GM12878 (cell line): ENCODE results near the gene KLHL20. TPM values are rescaled to one million over a fixed set of nuclear protein-coding genes. Genes with fewer than 3 reads are reported as not detected.

ENCODE experiments used
- ATAC-seq: fragments of 200-7000 bp; cut with Tn5 transposase; 3 replicates; pipeline ENCODE4 v1.9.1; 2020; ENCODE audit warnings: mild to moderate bottlenecking, moderate library complexity
- BruUV-seq: library from RNA; stranded (reverse); fragments of 400-500 nt; replicated peaks from 2 replicates; lab custom pipeline; 2021; lab: Mats Ljungman, UMichigan
- CTCF ChIA-PET: fragments of 300-600 bp; sonication (Branson Sonifier 250); formaldehyde crosslinking; extraction: SDS; loops from one replicate; lab custom pipeline; 2021; ENCODE audit warnings: inconsistent platforms; lab: Yijun Ruan, JAX
- POLR2A ChIA-PET: fragments of 350-600 bp; formaldehyde crosslinking; extraction: SDS; loops from one replicate; lab custom pipeline; 2021; ENCODE audit warnings: inconsistent platforms; lab: Charles Lee
- RAD21 ChIA-PET: fragments of 300-600 bp; sonication (Branson Sonifier 250); formaldehyde crosslinking; loops from one replicate; lab custom pipeline; 2023; ENCODE audit warnings: antibody characterized with exemption; ENCODE audit not compliant: unreplicated experiment; lab: Charles Lee
- SMC1A ChIA-PET: fragments of 300-600 bp; sonication (Branson Sonifier 250); formaldehyde crosslinking; loops from one replicate; lab custom pipeline; 2023; ENCODE audit not compliant: unreplicated experiment, uncharacterized antibody; lab: Charles Lee
- DNase-seq: peaks from one replicate; pipeline ENCODE4 v3.0.0-alpha.2; 2011; ENCODE audit warnings: low read depth, low spot score
- FAIRE-seq: peaks from 3 replicates; lab custom pipeline; 2011; peaks lifted over from hg19 to GRCh38; lab: Jason Lieb, UNC
- H2AFZ ChIP-seq: 2 replicates; pipeline ENCODE4 v1.6.0; 2011; ENCODE audit warnings: low read depth, low read length, control low read depth; ENCODE audit not compliant: control insufficient read depth
- H3K27ac ChIP-seq: 2 replicates; pipeline ENCODE4 v1.5.1; 2011; ENCODE audit warnings: control low read depth; ENCODE audit not compliant: control insufficient read depth, insufficient read depth
- H3K27me3 ChIP-seq, 2 experiments: replicated peaks in 1 of 2; 2 replicates each; pipeline versions ENCODE4 v1.6.0 to v1.6.1; 2011; ENCODE audit warnings: low read length in 1 of 2; ENCODE audit not compliant: control insufficient read depth in 2 of 2, insufficient read depth in 2 of 2
- H3K36me3 ChIP-seq, 2 experiments: 2 replicates each; pipeline ENCODE4 v1.5.1; 2011; ENCODE audit warnings: low read length in 1 of 2; ENCODE audit not compliant: control insufficient read depth in 2 of 2, insufficient read depth in 2 of 2
- H3K4me1 ChIP-seq: 2 replicates; pipeline ENCODE4 v1.6.1; 2011; ENCODE audit warnings: mild to moderate bottlenecking, low read length, moderate library complexity, mixed read lengths; ENCODE audit not compliant: control insufficient read depth, insufficient read depth
- H3K4me2 ChIP-seq: 2 replicates; pipeline ENCODE4 v1.6.0; 2011; ENCODE audit warnings: control low read depth; ENCODE audit not compliant: control insufficient read depth, insufficient read depth
- H3K4me3 ChIP-seq: fragments of 200-600 bp; sonication (generic); 2 replicates; pipeline ENCODE4 v1.5.1; 2016
- H3K79me2 ChIP-seq: 2 replicates; pipeline ENCODE4 v1.6.0; 2011; ENCODE audit warnings: low read length; ENCODE audit not compliant: control insufficient read depth, insufficient read depth
- H3K9ac ChIP-seq: 2 replicates; pipeline ENCODE4 v1.8.0; 2011; ENCODE audit warnings: low read length, control low read depth, mixed read lengths; ENCODE audit not compliant: control insufficient read depth, insufficient read depth
- H3K9me3 ChIP-seq: replicated peaks from 3 replicates; pipeline ENCODE4 v1.5.1; 2011; ENCODE audit warnings: mild to moderate bottlenecking, low read length; ENCODE audit not compliant: control insufficient read depth, insufficient read depth
- H4K20me1 ChIP-seq: 2 replicates; pipeline ENCODE4 v1.6.0; 2011; ENCODE audit not compliant: control insufficient read depth, insufficient read depth
- CHD2 ChIP-seq: IDR thresholded peaks from 2 replicates; pipeline ENCODE4 v1.6.1; 2011; ENCODE audit warnings: low read depth, low read length, improper control_type of control experiment, borderline replicate concordance
- CTCF ChIP-seq, 3 experiments: IDR thresholded peaks in 2 of 3; conservative IDR thresholded peaks in 1 of 3; 2 replicates each; pipeline ENCODE4 v1.5.1; 2011; ENCODE audit warnings: low read depth in 3 of 3, low read length in 3 of 3, mild to moderate bottlenecking in 3 of 3, control low read depth in 2 of 3, moderate library complexity in 2 of 3, inconsistent platforms in 1 of 3, mixed read lengths in 1 of 3; ENCODE audit not compliant: control insufficient read depth in 2 of 3, insufficient read depth in 1 of 3; ENCODE audit errors: extremely low read depth in 1 of 3
- ETV6 ChIP-seq, 2 experiments: fragments of 450-650 bp in 1 of 2; IDR thresholded peaks in 1 of 2; conservative IDR thresholded peaks in 1 of 2; 2 replicates each; pipeline ENCODE4 v1.6.1; 2014; ENCODE audit warnings: antibody characterized with exemption in 1 of 2, borderline replicate concordance in 1 of 2, low read depth in 1 of 2, mild to moderate bottlenecking in 1 of 2, moderate library complexity in 1 of 2
- FOXK2 ChIP-seq: fragments of 450-650 bp; IDR thresholded peaks from 2 replicates; pipeline ENCODE4 v1.6.1; 2017; ENCODE audit warnings: mild to moderate bottlenecking, moderate library complexity
- FOXM1 ChIP-seq: IDR thresholded peaks from 2 replicates; pipeline ENCODE4 v1.6.1; 2012; ENCODE audit warnings: low read depth, mild to moderate bottlenecking, inconsistent platforms, low read length, moderate library complexity
- LARP7 ChIP-seq: fragments of 450-650 bp; IDR thresholded peaks from 2 replicates; pipeline ENCODE4 v1.6.1; 2017; ENCODE audit warnings: mild to moderate bottlenecking
- MEF2A ChIP-seq: IDR thresholded peaks from 2 replicates; pipeline ENCODE4 v1.6.1; 2011; ENCODE audit warnings: low read depth, mild to moderate bottlenecking, low read length, moderate library complexity; ENCODE audit not compliant: insufficient read depth
- NFIC ChIP-seq: IDR thresholded peaks from 2 replicates; pipeline ENCODE4 v1.6.1; 2012; ENCODE audit warnings: low read depth, mild to moderate bottlenecking, inconsistent platforms, low read length, moderate library complexity
- NFXL1 ChIP-seq: fragments of 450-650 bp; IDR thresholded peaks from 2 replicates; pipeline ENCODE4 v1.6.1; 2017; ENCODE audit warnings: antibody characterized with exemption, mild to moderate bottlenecking, borderline replicate concordance
- NKRF ChIP-seq: fragments of 450-650 bp; conservative IDR thresholded peaks from 2 replicates; pipeline ENCODE4 v1.6.1; 2017; ENCODE audit warnings: mild to moderate bottlenecking, moderate library complexity
- STAT3 ChIP-seq: IDR thresholded peaks from 2 replicates; pipeline ENCODE4 v1.6.1; 2011; ENCODE audit warnings: low read depth, low read length, improper control_type of control experiment
- TARDBP ChIP-seq: IDR thresholded peaks from 2 replicates; pipeline ENCODE4 v1.6.1; 2016; ENCODE audit warnings: borderline replicate concordance
- TBL1XR1 ChIP-seq: IDR thresholded peaks from 2 replicates; pipeline ENCODE4 v1.6.1; 2012; ENCODE audit warnings: low read depth, low read length, improper control_type of control experiment
- USF1 ChIP-seq: IDR thresholded peaks from 2 replicates; pipeline ENCODE4 v1.6.1; 2011; ENCODE audit warnings: borderline replicate concordance, low read depth, mild to moderate bottlenecking, moderate library complexity, mixed read lengths, low read length; ENCODE audit not compliant: insufficient read depth; ENCODE audit errors: extremely low read length
- ZNF274 ChIP-seq: IDR thresholded peaks from one replicate; pipeline ENCODE4 v1.8.0; 2011; ENCODE audit not compliant: insufficient read length, insufficient read depth
- WGBS: methylation state at CpG from one replicate; pipeline ENCODE4 v1.1.6; 2016; ENCODE audit warnings: low lambda C conversion rate; ENCODE audit not compliant: insufficient replicate concordance, insufficient coverage; ENCODE audit errors: missing lambda C conversion rate; 5-methylcytosine and 5-hydroxymethylcytosine counted together
- in situ Hi-C: fragments of 300-500 bp; cut with MboI; formaldehyde crosslinking; loops from 9 replicates; pipeline ENCODE4 v1.14.3; 2018; ENCODE audit warnings: mixed read lengths
- intact Hi-C: fragments of 100-400 bp; cut with micrococcal nuclease; formaldehyde crosslinking; loops from one replicate; pipeline ENCODE4 v1.14.2; 2022; ENCODE audit not compliant: unreplicated experiment
- polyA plus RNA-seq, 11 experiments: library from polyadenylated mRNA; depleted of rRNA in 4 of 11; unstranded in 6 of 11; stranded (reverse) in 5 of 11; fragments of >200 nt; fragmentation: Nextera tagmentation in 4 of 11; fragmentation: Illumina TruSeq in 1 of 11; extraction: Ambion mirVana in 4 of 11; extraction: Trizol in 1 of 11; gene quantifications; 1 replicate in 1 of 11; 2 replicates in 10 of 11; pipeline versions ENCODE4 v1.2.1 to v1.2.3, GENCODE V29; 2011 to 2016; ENCODE audit warnings: inconsistent platforms in 2 of 11, missing spikeins in 2 of 11, low read depth in 1 of 11
- total RNA-seq, 4 experiments: library from RNA; depleted of rRNA in 3 of 4; stranded (reverse); fragments of >200 nt in 3 of 4; fragmentation: Illumina TruSeq in 1 of 4; extraction: Trizol in 1 of 4; gene quantifications; 2 replicates each; pipeline versions ENCODE4 v1.2.1 to v1.2.3, GENCODE V29; 2013 to 2021

KLHL20 gene
- total and polyA plus RNA-seq, 10 of the 15 experiments (the other 5 are each of a cell fraction or from before 2014, with no cell fraction given): 3.8 to 14.0 (median 10.0) TPM

- TF ChIP-seq USF1 (no peak), ZNF274 (no peak), FOXM1 (no peak), CTCF (IDR thresholded peaks at IDR 0.05 in 2 of 3, conservative IDR thresholded peaks at IDR 0.05 in 1 of 3; ENCODE audit: control insufficient read depth in 2 of 3, extremely low read depth in 1 of 3, insufficient read depth in 1 of 3, low read depth in 3 of 3, low read length in 3 of 3) (no peak)
Measured at GRCh38 chr1:173779936-173780335, 65.2 kb downstream of the KLHL20 start (continued).

- H3K27me3 ChIP-seq: no peaks in the 10 kb centered on the region
- no peak overlapping the region for H3K4me2 ChIP-seq
- intact Hi-C loops (no loop called here), in situ Hi-C loops (no loop called here)
- H3K4me1 ChIP-seq: no peaks in the 10 kb centered on the region
- POLR2A ChIA-PET: no interaction called here
- ATAC-seq (no peak), DNase-seq (no peak), FAIRE-seq (no peak)
- RAD21 ChIA-PET: no interaction called here
- CTCF ChIA-PET: interaction anchor here (0.5 to 1.0 kb wide), 3 partner anchors 36 to 1043 kb away, joined by 3 to 4 read pairs (median 3); no protein-coding TSS in a partner anchor
- no TSS peak for BruUV-seq
- SMC1A ChIA-PET: interaction anchor here (3.3 kb wide), 1 partner anchor 9 kb away, joined by 8 read pairs; no protein-coding TSS in a partner anchor
- no peaks in the 10 kb centered on the region for H3K79me2 ChIP-seq
- 100% methylated on average over 7 of the region's 7 CpGs for WGBS
- H3K27ac ChIP-seq: no peak overlapping the region
- H3K36me3 ChIP-seq: peaks cover 0 to 13% of the 10 kb centered on the region in 2 experiments; a peak in 2 of 4 replicates
- TF ChIP-seq CHD2 (no peak), NFIC (no peak), TARDBP (no peak), ETV6 (conservative IDR thresholded peaks at IDR 0.05 in 1 of 2, IDR thresholded peaks at IDR 0.05 in 1 of 2; ENCODE audit: borderline replicate concordance in 1 of 2, low read depth in 1 of 2) (no peak), NKRF (no peak), TBL1XR1 (no peak), FOXK2 (no peak), USF1 (no peak), STAT3 (no peak), MEF2A (no peak), LARP7 (no peak), NFXL1 (no peak)
- H3K4me3 ChIP-seq: no peak overlapping the region
- H4K20me1 ChIP-seq: no peaks in the 10 kb centered on the region
- no peak overlapping the region for H2AFZ ChIP-seq
- no peaks in the 10 kb centered on the region for H3K9me3 ChIP-seq
- no peak overlapping the region for H3K9ac ChIP-seq
Measured at GRCh38 chr1:173784997-173785396, 70.2 kb downstream of the KLHL20 start.
